GM19238 (cell line): ENCODE data around the gene SYT9.

Experiments used
- DNase-seq: peaks from one replicate; pipeline ENCODE4 v3.0.0; 2011; ENCODE audit warnings: low spot score; ENCODE audit not compliant: insufficient read length

SYT9 gene

DNA sequence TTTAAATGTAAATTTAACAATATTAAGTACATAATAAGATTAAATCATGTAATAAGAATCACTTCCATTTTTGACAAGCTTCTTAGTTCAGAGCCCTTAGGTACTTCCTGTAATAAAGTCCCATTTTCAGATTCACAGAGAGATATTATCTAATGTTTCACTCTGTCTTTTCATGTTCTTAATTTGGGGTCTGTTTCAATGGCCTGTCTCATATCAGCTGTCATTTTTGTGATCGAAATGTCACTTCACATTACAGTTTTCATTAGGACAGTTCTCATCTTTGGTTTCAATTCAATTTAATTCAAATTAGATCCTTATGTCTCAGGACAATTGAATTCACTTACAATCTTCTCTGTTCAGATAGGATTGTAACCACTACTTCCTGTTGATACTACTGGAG is 211.0 kb downstream of the SYT9 start:
- DNase-seq: no peak

DNA sequence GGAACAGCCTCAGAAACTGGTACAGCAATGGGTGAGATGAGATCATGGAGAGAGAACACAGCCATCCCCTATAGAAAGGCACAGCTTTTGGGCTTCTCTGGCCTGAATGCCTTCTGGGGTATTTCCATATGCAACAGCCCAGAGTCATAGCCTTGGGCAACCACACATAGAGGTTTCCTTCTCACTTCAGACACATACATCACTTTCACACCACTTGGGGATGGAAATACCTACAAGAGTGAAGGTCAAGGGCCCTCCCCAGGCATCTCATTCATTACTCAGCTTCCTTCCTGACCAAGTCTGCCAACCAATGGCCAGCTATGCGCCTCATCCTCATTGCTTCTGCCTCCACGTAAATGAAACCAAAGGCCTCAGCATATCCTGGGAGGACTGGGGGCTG is 215.9 kb downstream of the SYT9 start:
- no peak for DNase-seq

DNA sequence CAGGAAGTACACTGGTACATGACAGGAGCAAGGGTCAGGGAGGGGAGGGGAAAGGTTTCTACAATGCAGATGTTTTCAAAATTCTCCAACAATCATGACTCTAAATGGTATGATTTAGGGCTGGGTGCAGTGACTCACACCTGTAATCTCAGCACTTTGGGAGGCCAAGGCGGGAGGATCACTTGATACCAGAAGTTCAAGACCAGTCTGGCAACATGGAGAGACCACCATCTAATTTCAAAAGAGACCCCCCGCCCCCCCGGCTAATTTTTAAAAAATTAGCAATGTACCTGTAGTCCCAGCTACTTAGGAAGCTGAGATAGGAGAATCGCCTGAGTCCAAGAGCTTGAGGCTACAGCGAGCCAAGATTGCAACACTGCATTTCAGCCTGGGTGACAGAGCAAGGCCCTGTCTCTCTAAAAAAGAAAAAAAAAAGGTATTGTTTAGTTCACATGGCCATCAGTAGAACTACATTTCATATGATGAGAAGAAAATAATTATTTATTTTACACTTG is 217.7 kb downstream of the SYT9 start:
- no peak for DNase-seq

DNA sequence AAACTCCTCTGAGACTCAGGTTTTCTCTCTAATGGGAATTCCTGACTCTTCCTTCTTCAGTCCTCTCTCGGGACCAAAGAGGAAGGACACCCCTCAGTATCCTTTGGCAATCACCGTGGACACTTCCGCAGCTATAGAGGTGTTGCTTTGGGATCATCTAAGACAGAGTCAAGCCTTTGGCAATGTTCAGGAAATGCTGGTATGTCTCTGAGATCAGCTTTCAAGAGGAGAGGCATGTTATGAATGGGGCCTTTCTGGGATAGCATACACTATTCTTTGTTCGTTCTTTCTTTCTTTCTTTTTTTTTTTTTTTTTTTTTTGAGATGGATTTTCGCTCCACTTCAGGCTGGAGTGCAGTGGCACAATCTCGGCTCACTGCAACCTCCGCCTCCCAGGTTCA is 219.4 kb downstream of the SYT9 start:
- DNase-seq: no peak

DNA sequence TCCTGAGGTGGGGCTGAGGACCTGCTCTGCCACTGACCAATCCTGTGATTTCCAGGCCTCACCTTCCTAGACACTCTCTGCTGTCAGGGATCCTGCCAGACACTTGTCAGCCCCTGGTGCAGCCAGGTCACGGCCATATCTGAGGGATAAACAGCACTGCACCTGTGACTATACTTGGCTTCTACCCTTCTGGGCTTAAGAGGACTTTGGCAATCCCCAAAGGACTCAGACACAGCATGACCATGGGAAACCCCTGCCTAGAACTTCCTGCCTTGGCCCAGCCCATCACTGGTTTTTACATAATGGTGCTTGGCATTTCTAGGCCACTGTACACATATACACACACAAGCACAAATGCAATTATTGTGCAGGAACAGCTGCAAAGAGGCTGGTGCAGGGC is 222.0 kb downstream of the SYT9 start:
- peak; percentile 40 for DNase-seq

DNA sequence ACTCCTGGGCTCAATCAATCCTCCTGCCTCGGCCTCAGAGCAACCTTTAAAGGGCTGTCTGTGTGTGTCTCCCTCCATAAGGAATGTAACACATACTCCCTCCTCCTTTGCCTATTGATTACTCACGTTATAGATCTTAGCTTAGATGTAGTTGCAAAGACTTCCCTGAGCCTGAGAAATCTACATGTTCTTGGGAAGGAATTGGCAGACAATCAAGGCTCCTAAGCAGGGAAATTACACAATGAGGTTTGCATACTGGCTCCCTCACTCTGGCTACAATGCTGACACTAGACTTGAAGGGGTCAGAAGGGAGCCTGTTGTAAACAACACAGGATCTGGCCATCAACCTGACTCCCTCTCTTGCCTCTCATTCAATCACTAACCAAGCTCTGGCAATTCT is 228.4 kb downstream of the SYT9 start:
- DNase-seq: no peak

DNA sequence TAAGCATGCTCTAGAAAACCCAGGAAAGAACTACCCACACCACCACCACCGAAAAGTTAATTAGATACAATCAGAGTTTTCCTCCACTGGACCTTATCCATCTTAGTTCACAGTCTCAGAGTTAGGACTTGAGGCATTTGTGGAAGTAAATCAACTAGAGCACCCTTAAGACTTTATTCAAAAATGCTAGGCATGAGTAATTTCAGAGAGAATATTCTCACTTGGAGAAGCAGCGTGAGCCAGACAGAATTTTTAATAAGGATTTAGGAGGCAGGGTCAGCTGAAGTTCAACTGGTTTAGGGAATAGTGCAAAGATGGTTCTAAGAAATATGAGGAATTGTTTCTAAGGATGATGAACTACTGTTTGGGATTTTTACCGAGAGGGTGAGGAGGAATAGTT is 232.4 kb downstream of the SYT9 start:
- no peak for DNase-seq

DNA sequence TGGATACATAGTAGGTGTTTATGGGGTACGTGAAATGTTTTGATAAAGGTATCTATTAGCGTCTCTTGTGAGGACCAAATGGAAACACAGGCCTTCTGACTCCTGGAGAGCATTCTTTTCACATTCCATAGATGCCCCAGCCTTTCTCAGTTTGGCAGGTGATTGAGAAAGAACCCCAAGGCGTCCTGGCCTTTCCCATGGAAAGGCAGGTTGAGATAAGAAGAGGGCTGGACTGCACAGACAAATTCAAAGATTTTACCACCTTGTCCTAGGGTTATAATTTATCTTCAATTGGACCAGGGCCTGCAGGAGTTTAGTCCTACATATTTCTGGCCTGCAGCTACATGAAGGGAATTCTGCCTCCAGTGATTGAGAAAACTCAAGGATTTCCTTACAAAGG is 232.9 kb downstream of the SYT9 start:
- DNase-seq: no peak

DNA sequence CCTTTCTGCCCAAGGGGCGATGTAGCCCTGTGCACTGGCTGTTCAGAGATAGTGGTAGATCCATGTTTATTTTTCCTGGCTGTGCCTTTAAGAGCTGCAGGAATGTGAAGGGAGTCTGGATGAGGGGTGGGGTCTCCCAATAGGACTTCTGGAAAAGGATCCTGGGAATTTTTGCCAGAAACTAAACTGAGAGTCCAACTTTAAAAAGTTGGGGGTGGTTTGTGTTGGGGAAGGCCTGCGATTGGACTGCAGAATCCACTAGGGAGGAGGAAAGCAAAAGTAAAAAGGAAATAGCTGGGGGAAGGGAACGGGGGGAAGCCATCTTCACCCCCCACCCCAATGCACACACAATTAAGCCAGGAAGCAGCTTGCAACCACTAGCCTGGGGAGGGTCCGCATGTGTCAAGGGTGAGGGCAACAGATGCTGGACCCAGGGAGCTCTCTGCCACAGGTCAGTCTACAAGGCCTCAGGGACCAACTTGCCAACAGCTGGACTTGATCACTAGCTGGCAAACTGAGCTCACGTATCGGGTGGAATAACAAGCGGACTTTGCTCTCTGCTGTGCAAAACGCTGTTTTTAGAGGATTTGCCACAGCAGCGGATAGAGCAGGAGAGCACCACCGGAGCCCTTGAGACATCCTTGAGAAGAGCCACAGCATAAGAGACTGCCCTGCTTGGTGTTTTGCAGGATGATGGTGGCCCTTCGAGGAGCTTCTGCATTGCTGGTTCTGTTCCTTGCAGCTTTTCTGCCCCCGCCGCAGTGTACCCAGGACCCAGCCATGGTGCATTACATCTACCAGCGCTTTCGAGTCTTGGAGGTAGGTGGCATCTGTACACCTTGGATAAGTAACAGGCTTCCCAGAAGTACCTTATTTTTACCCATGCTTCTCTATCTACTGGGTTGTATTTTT is 233.7 kb downstream of the SYT9 start, which contains the start of gene OLFML1:
TSS of gene OLFML1 (plus strand) at position 321 of the 912 bp plus-strand sequence. CDS start at position 691, 370 bp downstream.
- no peak for DNase-seq

DNA sequence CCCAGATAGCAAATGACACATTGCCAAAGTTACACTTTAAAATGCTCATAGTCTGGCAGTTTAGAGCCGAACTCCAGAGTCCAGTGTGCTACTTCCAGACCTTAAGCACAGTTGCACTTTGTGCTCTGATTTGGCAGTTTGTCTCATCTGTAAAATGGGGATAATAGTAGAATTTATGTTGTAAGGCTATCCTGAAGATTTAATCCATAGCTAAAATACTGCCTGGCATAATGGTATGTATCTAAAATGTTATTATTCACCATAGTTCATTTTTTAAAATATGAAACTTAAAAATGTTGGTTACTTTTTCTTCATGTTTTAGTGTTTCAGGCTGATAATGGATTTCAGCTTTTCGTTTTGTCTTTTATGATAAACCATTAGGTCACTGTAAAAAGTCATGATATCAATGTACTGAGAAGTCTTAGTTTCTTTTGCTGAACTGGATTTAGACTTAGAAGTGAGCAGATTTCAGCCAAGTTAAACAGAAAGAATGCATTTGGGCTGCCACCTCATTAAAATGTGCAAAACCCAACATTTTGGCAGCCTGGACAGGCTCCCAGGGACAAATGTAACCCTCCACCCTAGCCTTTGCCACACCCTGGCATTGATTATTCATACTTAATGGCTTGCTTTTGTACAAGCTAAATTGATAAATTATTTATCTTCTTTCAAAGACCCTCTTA is 234.5 kb downstream of the SYT9 start:
- no peak for DNase-seq

DNA sequence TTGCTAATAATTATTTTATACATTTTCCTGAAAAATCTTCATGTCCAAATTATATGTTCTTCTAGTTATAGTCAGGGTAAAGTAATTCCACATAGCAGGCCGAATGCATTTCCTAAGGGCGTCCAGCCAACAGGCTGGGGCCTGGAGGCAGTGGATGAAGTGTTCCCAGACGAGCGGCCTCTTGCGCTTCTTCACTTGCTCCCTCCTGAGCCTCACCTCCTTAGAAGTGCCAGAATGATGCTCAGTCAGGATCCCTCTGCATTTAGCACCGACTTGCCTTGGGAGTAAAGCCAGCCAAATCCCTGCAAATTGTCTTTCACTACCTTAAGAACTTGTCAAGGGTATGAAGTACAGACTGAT is 235.1 kb downstream of the SYT9 start:
- DNase-seq: no peak

DNA sequence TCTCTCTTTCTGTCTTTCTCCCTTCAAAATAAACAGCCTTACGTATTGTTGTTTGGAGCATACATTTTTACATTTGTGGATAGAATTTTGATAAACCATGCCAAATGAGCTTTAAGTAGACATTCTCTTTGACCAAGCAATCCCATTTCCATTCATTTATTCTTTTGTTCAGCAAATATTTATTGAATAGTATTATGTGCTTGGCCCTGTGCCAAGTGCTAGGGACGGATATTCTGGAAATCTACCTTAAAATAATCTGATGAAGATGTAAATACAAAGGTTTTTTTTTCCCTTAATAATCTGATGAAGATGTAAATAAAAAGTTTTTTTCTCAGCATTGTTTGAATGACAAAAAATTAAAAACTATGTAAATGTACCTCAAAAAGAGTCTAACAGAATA is 235.7 kb downstream of the SYT9 start:
- no peak for DNase-seq

DNA sequence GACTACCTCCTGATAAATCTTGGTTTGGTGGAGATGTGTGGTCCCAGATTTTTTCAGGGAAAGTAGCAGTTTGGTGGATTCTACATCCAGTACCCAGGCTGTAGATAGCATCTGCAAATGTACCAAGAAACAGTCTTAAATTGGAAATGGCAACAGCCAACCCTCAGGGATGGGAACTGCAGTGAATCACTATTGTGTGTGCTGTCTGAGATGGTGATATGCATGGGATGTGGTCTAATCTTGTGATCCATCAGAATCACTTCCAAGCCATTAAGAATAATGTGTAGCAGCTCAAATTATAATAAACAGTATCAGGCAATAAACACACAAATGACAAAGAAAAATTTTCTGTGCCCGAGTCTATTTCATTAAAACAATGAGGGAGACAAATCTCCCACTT is 237.0 kb downstream of the SYT9 start:
- DNase-seq: no peak

DNA sequence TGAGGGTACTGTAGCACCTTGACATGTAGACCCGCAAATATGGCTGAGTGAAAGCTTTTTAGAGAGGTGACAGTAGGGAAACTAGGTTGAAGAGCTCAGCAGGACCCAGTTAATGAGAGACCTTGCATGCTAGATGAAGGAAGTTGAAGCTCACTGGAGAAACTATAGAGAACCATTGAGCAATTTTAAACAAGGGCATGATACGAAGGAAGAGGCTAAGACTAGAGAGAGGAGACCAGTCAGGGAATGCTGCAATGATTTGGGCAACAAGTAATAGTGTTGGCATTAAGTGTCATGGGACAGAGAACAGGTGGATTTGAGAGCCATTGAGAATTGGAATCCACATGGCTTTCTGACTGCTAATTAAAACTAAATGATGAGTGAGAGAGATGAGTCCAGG is 237.7 kb downstream of the SYT9 start:
- no peak for DNase-seq

DNA sequence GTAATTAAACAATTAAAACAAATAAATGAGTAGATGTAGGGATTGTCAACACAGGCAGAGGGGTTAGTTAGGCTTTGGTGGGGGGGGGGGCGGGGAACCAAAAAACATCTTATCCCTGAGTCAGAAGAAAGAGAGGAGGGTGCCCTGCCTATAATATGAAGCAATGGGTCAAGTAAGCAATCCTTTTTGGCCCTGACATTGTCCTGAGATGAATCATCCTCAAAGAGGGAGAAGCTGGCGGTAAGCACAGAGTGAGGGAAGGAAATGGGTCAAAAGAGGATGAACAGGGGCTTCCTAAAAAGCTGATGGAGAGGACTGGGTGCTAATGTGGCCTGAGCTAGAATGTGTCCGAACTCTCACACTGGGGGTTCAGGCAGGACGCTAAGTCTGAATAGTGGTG is 238.3 kb downstream of the SYT9 start:
- DNase-seq: no peak

DNA sequence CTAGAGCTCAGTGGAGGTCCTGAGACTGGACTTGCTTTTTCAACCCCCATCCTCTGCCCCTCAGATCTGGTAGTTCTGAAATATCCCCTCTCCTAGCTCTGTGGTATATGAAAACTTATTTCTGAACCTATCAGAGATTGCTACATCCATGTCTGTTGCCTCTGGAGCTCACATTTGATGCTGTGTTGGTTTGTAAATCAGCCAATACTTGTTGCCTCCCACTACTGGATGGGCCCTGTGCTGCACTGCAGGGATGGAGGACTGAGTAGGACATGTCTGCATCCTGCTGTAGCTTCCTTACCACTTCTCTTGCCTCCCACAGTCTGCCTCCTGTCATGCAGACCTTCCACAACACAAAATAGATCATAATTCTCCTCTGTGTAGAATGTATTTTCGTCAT is 238.8 kb downstream of the SYT9 start:
- DNase-seq: no peak

DNA sequence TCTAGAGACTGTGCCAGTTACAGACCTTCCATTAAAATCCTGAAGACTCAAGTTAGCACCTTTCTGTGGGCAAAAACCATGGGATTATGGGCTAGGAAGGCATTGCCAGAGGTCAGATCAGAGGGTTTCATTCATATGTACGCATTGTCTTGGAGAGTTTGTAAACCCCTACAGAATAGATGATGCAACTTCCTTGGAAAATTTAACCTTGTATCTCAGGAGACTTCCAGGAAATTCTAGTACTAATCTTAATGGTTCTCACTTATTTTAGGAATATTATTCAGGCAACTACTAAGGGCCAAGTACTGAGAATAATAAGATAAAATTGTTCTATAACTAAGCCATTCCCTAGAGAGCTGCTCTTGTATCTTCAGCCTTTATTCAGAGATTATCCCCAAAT is 240.5 kb downstream of the SYT9 start:
- no peak for DNase-seq

DNA sequence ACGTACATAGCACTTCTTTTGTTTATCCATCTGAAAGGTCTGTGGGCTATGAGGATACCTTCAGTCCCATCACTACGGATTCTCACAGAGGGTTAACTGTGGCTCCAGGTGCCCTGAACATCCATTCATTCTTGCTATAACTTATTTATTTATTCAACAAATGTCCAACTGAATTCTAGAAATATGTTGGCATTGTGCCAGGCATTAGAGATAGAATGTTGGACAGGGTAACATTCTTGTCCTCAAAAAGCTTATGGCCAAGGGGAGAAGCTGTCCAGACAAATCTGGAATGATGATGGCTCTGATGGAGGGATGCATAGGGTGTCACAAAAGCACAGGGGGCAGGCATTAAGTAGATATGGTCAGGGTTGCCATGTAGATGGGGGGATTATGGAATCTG is 242.0 kb downstream of the SYT9 start:
- no peak for DNase-seq

DNA sequence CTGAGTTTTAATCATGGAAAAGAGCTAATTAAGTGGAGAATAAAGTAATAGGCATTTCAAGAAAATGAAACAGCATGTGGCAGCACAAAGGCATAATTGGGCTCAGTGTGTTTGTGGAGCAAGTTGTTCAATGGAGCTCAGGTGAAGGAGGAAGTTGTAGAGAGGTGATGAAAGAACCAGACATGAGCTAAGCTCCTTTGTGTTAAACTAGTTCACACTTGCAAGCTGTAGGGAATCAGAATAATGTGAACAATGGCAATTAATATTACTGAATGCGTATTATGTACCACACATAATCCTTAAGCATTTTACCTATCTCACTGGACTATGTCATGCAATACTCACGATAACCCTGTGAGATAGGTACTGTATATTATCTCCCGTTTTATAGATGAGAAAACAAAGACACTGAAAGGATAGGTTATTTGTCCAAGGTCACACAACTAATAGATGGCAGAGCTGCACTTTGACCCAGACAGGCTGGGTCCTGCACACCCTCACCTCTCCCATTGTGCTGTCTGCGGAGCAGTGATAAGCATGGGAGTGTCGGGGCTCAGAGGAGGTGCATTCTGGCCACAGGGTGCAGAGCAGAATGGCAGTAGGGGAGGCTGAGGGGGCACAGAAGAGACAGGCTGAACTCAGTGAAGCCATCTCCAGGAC is 242.5 kb downstream of the SYT9 start:
- DNase-seq: no peak

DNA sequence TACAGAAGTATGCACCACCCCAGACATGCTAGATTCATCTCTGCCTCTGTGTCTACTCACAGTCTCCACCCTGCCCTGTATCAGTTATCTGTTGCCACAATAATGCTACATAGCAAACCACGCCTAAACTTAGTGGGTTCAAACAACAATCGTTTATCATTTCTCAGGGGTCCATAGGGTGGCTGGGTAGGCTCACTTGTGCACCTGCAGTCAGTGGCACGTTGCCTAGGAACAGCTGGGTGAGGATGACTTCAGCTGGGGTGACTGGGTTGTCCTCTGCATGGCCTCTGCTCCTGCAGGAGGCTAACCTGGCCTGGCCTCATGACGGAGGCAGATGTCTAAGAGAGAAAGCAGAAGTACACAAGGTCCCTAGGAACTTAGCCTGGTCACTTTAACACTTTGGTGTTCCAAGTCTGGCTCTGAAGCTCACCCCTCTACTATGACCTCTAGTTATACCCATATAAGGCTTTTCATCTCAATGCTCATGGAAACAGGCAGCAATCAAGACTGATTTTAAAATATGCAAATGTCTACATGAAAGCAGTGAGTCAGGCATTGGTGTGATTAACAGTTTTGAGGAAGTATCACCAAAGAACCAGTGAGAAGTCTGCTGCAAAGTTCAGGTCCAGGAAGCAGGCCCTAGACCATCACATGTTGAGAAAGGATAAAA is 244.3 kb downstream of the SYT9 start:
- peak; percentile 37 for DNase-seq

DNA sequence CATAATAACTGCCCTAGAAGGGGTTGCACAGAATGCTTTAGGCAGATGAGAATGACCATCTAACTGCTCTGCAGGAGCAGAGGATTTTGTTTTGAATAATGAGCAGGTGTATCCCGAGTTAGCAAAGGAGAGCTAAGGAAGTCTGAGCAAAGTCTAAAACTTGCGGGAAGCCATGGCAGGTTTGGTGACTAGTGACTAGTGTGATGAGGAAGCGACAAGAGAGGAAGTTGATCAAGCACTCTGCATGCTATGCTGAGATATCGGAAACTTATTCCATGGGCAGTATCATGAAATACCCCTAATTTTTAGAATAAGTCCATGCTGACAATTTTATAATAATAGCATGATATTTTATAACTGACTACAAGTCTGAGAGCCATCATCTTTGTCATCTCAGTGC is 246.5 kb downstream of the SYT9 start:
- no peak for DNase-seq

DNA sequence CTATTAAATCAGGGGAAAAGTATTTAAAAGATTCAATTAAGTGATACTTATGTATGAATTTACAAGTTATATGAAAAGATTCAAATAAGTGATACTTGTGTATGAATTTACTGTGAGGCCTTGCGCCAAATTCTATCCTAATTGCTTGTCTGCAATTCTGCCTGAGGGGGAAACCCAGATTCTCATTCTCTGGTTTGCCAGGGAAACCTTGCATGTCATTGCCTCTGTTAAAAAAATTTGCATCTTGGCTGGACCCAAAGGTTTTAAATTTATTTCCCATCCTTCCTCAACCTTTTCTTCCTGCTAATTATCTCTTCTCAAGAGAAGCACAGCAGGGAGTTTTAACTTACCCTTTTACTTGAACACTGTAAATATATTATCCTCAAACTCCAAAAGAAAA is 247.4 kb downstream of the SYT9 start:
- no peak for DNase-seq
